NOMO-1 treated with dmso at 0.1 percent for 144 hours (cell line): Measurements from ENCODE around the gene SGPP1.
"Not testable (repeated sequence)": the region's sequence is repeated elsewhere in the genome, so short reads cannot be mapped to it uniquely, and the experiment has no call there.

Source experiments
- DNase-seq: peaks from one replicate; lab custom pipeline; 2025; ENCODE audit not compliant: unreplicated experiment; lab: John Stamatoyannopoulos, UW

Gene SGPP1

DNA sequence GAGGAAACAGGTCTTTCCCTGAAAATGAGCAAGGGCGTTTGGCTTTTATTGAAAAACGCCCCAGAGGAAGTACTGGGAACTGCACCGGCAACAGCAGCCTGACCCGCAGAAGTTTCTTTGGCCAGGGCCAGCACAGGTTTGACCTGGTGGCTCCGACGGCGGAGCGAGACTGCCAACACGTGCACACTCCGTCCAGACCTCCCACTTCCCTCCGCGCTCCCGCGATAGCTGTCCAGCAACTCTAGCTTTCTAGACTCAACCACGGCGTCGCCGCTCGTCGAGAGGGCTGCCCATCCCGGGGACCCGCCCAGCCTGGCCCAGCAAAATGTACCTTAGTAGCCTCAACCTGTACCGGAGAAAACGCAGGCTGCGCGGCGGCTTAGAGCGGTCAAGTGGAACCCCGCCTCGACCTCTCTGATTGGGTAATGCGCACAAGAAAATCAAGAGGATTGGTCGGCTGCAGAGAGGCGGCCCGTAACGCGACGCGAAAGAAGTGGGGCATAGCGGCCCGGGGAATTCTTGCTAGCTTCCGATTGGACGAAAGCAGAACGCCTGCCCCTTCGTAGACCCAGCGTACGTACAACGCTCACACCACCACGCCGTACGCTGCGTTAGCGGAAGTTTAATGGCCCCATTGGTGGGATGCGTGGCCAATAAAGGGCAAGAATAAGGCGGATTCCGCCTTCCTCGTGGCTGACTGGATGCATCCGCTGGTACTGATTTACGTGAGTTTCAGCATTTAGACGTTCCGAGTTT lies 86.2 kb downstream of the SGPP1 start, which contains the start of gene WDR89:
Gene WDR89 (minus strand): TSS at position 399 of the 756 bp plus-strand sequence. CDS start 41,929 bp downstream, outside the sequence.
- peak; percentile 98 for DNase-seq

DNA sequence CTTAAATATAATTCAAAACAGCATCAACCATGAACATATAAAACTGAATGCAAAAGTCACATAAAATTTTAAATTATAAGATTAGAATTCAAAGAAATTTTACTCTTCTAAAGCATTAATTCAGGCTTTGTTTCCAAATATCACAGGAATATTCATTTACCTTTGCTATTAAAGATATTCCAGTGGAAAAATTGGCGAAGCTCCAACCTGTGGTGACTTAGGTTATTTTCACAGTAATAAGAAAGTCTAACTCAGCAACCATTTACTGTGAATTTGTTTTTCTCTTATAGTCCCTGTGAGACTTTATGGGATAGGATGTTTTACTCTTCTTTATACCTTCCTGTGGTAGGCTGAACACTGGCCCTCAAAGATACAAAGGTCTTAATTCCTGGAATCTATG lies 89.4 kb downstream of the SGPP1 start:
- DNase-seq, result no peak

GRCh38 chr14:63636094-63636635 lies 91.7 kb downstream of the SGPP1 start:
- DNase-seq, result not testable (repeated sequence)
